ENCODE measurements around the gene MCAM.

MCAM gene

GRCh38 chr11:119309411-119309810 is 7.5 kb downstream of the MCAM start:
- no peaks in the 10 kb centered on the region for H3K27me3 ChIP-seq (replicated peaks; ENCODE audit: control insufficient read depth, insufficient read depth, low read length)
- TF ChIP-seq CTCF (IDR thresholded peaks at IDR 0.05; ENCODE audit: insufficient read depth, low read length, poor library complexity, severe bottlenecking), result no peak
- peaks cover 24% of the 10 kb centered on the region for H3K36me3 ChIP-seq (ENCODE audit: control insufficient read depth, insufficient read depth, low read length)
- DNase-seq (ENCODE audit: extremely low read depth, insufficient read length), result no peak
- H3K4me3 ChIP-seq (replicated peaks; ENCODE audit: low read depth, low read length), result no peak overlapping the region

- no peak for TF ChIP-seq CTCF (IDR thresholded peaks at IDR 0.05; ENCODE audit: insufficient read depth, low read length, poor library complexity, severe bottlenecking)
- DNase-seq (ENCODE audit: extremely low read depth, insufficient read length), result no peak
Measured at GRCh38 chr11:119307974-119308373, 9.0 kb downstream of the MCAM start.

GRCh38 chr11:119307219-119307618 is 9.7 kb downstream of the MCAM start:
- Histone ChIP-seq H3K4me3 (replicated peaks; ENCODE audit: low read depth, low read length) (no peak overlapping the region), H3K36me3 (ENCODE audit: control insufficient read depth, insufficient read depth, low read length) (peaks cover 26% of the 10 kb centered on the region), H3K27me3 (replicated peaks; ENCODE audit: control insufficient read depth, insufficient read depth, low read length) (no peaks in the 10 kb centered on the region)
- no peak for DNase-seq (ENCODE audit: extremely low read depth, insufficient read length)
- TF ChIP-seq CTCF (IDR thresholded peaks at IDR 0.05; ENCODE audit: insufficient read depth, low read length, poor library complexity, severe bottlenecking), result peak; percentile 9

More at GRCh38 chr11:119307974-119308373, 9.0 kb downstream of the MCAM start:
- no peak overlapping the region for H3K4me3 ChIP-seq (replicated peaks; ENCODE audit: low read depth, low read length)
- peaks cover 26% of the 10 kb centered on the region for H3K36me3 ChIP-seq (ENCODE audit: control insufficient read depth, insufficient read depth, low read length)
- no peaks in the 10 kb centered on the region for H3K27me3 ChIP-seq (replicated peaks; ENCODE audit: control insufficient read depth, insufficient read depth, low read length)

- Histone ChIP-seq H3K27me3 (replicated peaks; ENCODE audit: control insufficient read depth, insufficient read depth, low read length) (no peaks in the 10 kb centered on the region), H3K36me3 (ENCODE audit: control insufficient read depth, insufficient read depth, low read length) (peaks cover 26% of the 10 kb centered on the region)
- DNase-seq (ENCODE audit: extremely low read depth, insufficient read length), result no peak
Measured at GRCh38 chr11:119306373-119306890, 10.5 kb downstream of the MCAM start.

GRCh38 chr11:119305556-119306372 is 11.2 kb downstream of the MCAM start:
- DNase-seq (ENCODE audit: extremely low read depth, insufficient read length), result no peak
- Histone ChIP-seq H3K27me3 (replicated peaks; ENCODE audit: control insufficient read depth, insufficient read depth, low read length) (no peaks in the 10 kb centered on the region), H3K4me3 (replicated peaks; ENCODE audit: low read depth, low read length) (no peak overlapping the region), H3K36me3 (ENCODE audit: control insufficient read depth, insufficient read depth, low read length) (peaks cover 23% of the 10 kb centered on the region)
- TF ChIP-seq CTCF (IDR thresholded peaks at IDR 0.05; ENCODE audit: insufficient read depth, low read length, poor library complexity, severe bottlenecking), result no peak

More at GRCh38 chr11:119306373-119306890, 10.5 kb downstream of the MCAM start:
- no peak overlapping the region for H3K4me3 ChIP-seq (replicated peaks; ENCODE audit: low read depth, low read length)
- no peak for TF ChIP-seq CTCF (IDR thresholded peaks at IDR 0.05; ENCODE audit: insufficient read depth, low read length, poor library complexity, severe bottlenecking)
